IMR-90 (cell line): ENCODE measurements around the gene MICU1.

ENCODE experiments used
- CEBPB ChIP-seq: IDR thresholded peaks from 2 replicates; pipeline ENCODE4 v1.6.1; 2012; ENCODE audit warnings: low read depth, low read length, improper control_type of control experiment
- CTCF ChIP-seq: conservative IDR thresholded peaks from 2 replicates; pipeline ENCODE4 v1.5.1; 2012; ENCODE audit warnings: mild to moderate bottlenecking, low read depth, low read length, improper control_type of control experiment
- MAZ ChIP-seq: IDR thresholded peaks from 2 replicates; pipeline ENCODE4 v1.6.1; 2012; ENCODE audit warnings: low read depth, mild to moderate bottlenecking, low read length, improper control_type of control experiment, moderate library complexity, borderline replicate concordance
- POLR2A ChIP-seq: IDR thresholded peaks from 2 replicates; pipeline ENCODE4 v1.6.1; 2012; ENCODE audit warnings: mild to moderate bottlenecking, low read depth, low read length
- RCOR1 ChIP-seq: IDR thresholded peaks from 2 replicates; pipeline ENCODE4 v1.6.1; 2012; ENCODE audit warnings: mild to moderate bottlenecking, low read length, improper control_type of control experiment; ENCODE audit not compliant: insufficient replicate concordance
- RFX5 ChIP-seq: IDR thresholded peaks from 2 replicates; pipeline ENCODE4 v1.8.0; 2012; ENCODE audit warnings: low read depth, mild to moderate bottlenecking, low read length, moderate library complexity

GRCh38 chr10:72356987-72357386 is 268.9 kb downstream of the MICU1 start:
- TF ChIP-seq CTCF (no peak), POLR2A (no peak), RFX5 (no peak), RCOR1 (no peak), CEBPB (no peak), MAZ (no peak)
